HG03108 (cell line): ENCODE results near the gene ST3GAL3.
A peak's percentile ranks its signal among the peaks of the same experiment; 100 is the strongest.

Experiments
- ATAC-seq: cut with Tn5 transposase; IDR thresholded peaks from one replicate; pipeline ENCODE4 v1.9.1; 2021; ENCODE audit warnings: moderate library complexity; ENCODE audit not compliant: unreplicated experiment

ST3GAL3 gene

GRCh38 chr1:43957407-43958040, 250.2 kb downstream of the ST3GAL3 start:
- ATAC-seq: no peak

GRCh38 chr1:43958351-43959255, 251.3 kb downstream of the ST3GAL3 start:
- ATAC-seq: no peak

GRCh38 chr1:43960798-43961197, 253.5 kb downstream of the ST3GAL3 start:
- ATAC-seq: no peak

- ATAC-seq: no peak
These were observed 254.4 kb downstream of the ST3GAL3 start for GRCh38 chr1:43961692-43962091.

- no peak for ATAC-seq
These were observed 255.0 kb downstream of the ST3GAL3 start for GRCh38 chr1:43962324-43962723.

GRCh38 chr1:43963006-43963405, 255.7 kb downstream of the ST3GAL3 start:
- ATAC-seq: no peak

GRCh38 chr1:43963890-43964289, 256.6 kb downstream of the ST3GAL3 start:
- ATAC-seq: no peak

GRCh38 chr1:43965316-43965715, 258.0 kb downstream of the ST3GAL3 start:
- no peak for ATAC-seq

GRCh38 chr1:43968348-43968948, 261.1 kb downstream of the ST3GAL3 start:
- no peak for ATAC-seq

GRCh38 chr1:43969416-43969745, 262.0 kb downstream of the ST3GAL3 start:
- ATAC-seq: no peak

GRCh38 chr1:43969746-43970466, 262.6 kb downstream of the ST3GAL3 start, which contains the start of gene DPH2:
Gene DPH2 (plus strand): TSS chr1:43970010. CDS start chr1:43970176, 166 bp downstream.
- peak; percentile 81 for ATAC-seq

GRCh38 chr1:43970502-43970901, 263.2 kb downstream of the ST3GAL3 start:
- no peak for ATAC-seq

GRCh38 chr1:43970911-43971310, 263.6 kb downstream of the ST3GAL3 start:
- ATAC-seq: no peak

GRCh38 chr1:43971336-43971980, 264.1 kb downstream of the ST3GAL3 start:
- ATAC-seq: no peak

- no peak for ATAC-seq
These were observed 266.7 kb downstream of the ST3GAL3 start for GRCh38 chr1:43973981-43974442.

- peak; percentile 49 for ATAC-seq
These were observed 267.3 kb downstream of the ST3GAL3 start, which contains the start of gene ATP6V0B for GRCh38 chr1:43974443-43975248. Gene ATP6V0B (plus strand): TSS chr1:43974960. CDS start chr1:43975041, 81 bp downstream.

GRCh38 chr1:43975249-43975961, 268.1 kb downstream of the ST3GAL3 start:
- no peak for ATAC-seq

GRCh38 chr1:43976045-43976444, 268.7 kb downstream of the ST3GAL3 start:
- no peak for ATAC-seq

GRCh38 chr1:43976890-43977289, 269.6 kb downstream of the ST3GAL3 start:
- no peak for ATAC-seq
